Suprapubic skin (tissue), 4 donors: Measurements from ENCODE around the gene CNOT4. TPM values are rescaled to one million over a fixed set of nuclear protein-coding genes. Genes with fewer than 3 reads are reported as not detected.

ENCODE experiments used
- DNase-seq, 2 donors: peaks; one replicate each; pipeline ENCODE4 v3.0.0-alpha.2; 2019; ENCODE audit warnings: low spot score in 2 of 2
- H3K27ac ChIP-seq: fragments of 200-600 bp; sonication (generic); one replicate; pipeline ENCODE4 v1.5.1; 2019
- H3K27me3 ChIP-seq: fragments of 200-600 bp; sonication (generic); one replicate; pipeline ENCODE4 v1.5.1; 2019
- H3K36me3 ChIP-seq: fragments of 200-600 bp; sonication (generic); one replicate; pipeline ENCODE4 v1.5.1; 2019
- H3K4me1 ChIP-seq: fragments of 200-600 bp; sonication (generic); one replicate; pipeline ENCODE4 v1.5.1; 2019
- H3K4me3 ChIP-seq: fragments of 200-600 bp; sonication (generic); one replicate; pipeline ENCODE4 v1.5.1; 2019; ENCODE audit warnings: mild to moderate bottlenecking
- H3K9me3 ChIP-seq: fragments of 200-600 bp; sonication (generic); one replicate; pipeline ENCODE4 v1.5.1; 2019
- CTCF ChIP-seq, 2 donors: fragments of 200-600 bp in 1 of 2; fragments of 450-650 bp in 1 of 2; sonication (generic) in 1 of 2; IDR thresholded peaks; one replicate each; pipeline ENCODE4 v1.5.1; 2016 to 2019; ENCODE audit warnings: antibody characterized with exemption in 2 of 2, mild to moderate bottlenecking in 1 of 2, moderate library complexity in 1 of 2
- EP300 ChIP-seq: sonication (generic); formaldehyde crosslinking; IDR thresholded peaks from one replicate; pipeline ENCODE4 v1.6.1; 2017; ENCODE audit warnings: antibody characterized with exemption
- POLR2A ChIP-seq, 2 donors: fragments of 450-650 bp; IDR thresholded peaks; one replicate each; pipeline ENCODE4 v1.6.1; 2017; ENCODE audit warnings: antibody characterized with exemption in 2 of 2, mild to moderate bottlenecking in 2 of 2, moderate library complexity in 2 of 2
- POLR2AphosphoS5 ChIP-seq, 3 donors: sonication (generic); formaldehyde crosslinking; IDR thresholded peaks; one replicate each; pipeline ENCODE4 v1.6.1; 2017; ENCODE audit warnings: antibody characterized with exemption in 3 of 3
- WGBS: methylation state at CpG from one replicate; pipeline ENCODE4 v1.1.5; 2018; 5-methylcytosine and 5-hydroxymethylcytosine counted together
- total RNA-seq, 4 donors: library from RNA; depleted of rRNA; stranded (reverse); fragments of >200 nt; gene quantifications; one replicate each; pipeline ENCODE4 v1.1.0, GENCODE V29; 2016

Gene CNOT4
- total RNA-seq, 4 donors from 2014 or later: 17.2 to 32.3 (median 22.6) TPM

GRCh38 chr7:135467207-135467711, 42.6 kb downstream of the CNOT4 start:
- WGBS: 84% methylated on average over 5 of the region's 5 CpGs
- TF ChIP-seq POLR2A (IDR thresholded peaks at IDR 0.05): no peak
- no peak for TF ChIP-seq CTCF (IDR thresholded peaks at IDR 0.05)
- no peak for TF ChIP-seq POLR2AphosphoS5 (IDR thresholded peaks at IDR 0.05)
- Histone ChIP-seq H3K4me3 (no peak overlapping the region), H3K27ac (no peak overlapping the region), H3K4me1 (peaks cover 4% of the 10 kb centered on the region), H3K27me3 (no peaks in the 10 kb centered on the region), H3K9me3 (no peaks in the 10 kb centered on the region), H3K36me3 (no peaks in the 10 kb centered on the region)
- no peak for DNase-seq

GRCh38 chr7:135466442-135467206, 43.3 kb downstream of the CNOT4 start:
- peaks cover 4% of the 10 kb centered on the region for H3K4me1 ChIP-seq
- no peak for TF ChIP-seq EP300
- TF ChIP-seq CTCF (IDR thresholded peaks at IDR 0.05): no peak
- no peak for TF ChIP-seq POLR2A (IDR thresholded peaks at IDR 0.05)
- no peak for TF ChIP-seq POLR2AphosphoS5 (IDR thresholded peaks at IDR 0.05)
- H3K36me3 ChIP-seq: no peaks in the 10 kb centered on the region
- H3K27ac ChIP-seq: no peak overlapping the region
- no peak overlapping the region for H3K4me3 ChIP-seq
- H3K27me3 ChIP-seq: no peaks in the 10 kb centered on the region
- no peaks in the 10 kb centered on the region for H3K9me3 ChIP-seq
- DNase-seq: no peak
- 79% methylated on average over 3 of the region's 3 CpGs for WGBS

- Histone ChIP-seq H3K27me3 (no peaks in the 10 kb centered on the region), H3K4me3 (no peak overlapping the region), H3K36me3 (no peaks in the 10 kb centered on the region), H3K4me1 (peaks cover 4% of the 10 kb centered on the region), H3K27ac (no peak overlapping the region), H3K9me3 (no peaks in the 10 kb centered on the region)
- WGBS: 91% methylated on average over 3 of the region's 3 CpGs
- TF ChIP-seq CTCF (IDR thresholded peaks at IDR 0.05) (no peak), POLR2AphosphoS5 (IDR thresholded peaks at IDR 0.05) (no peak), POLR2A (IDR thresholded peaks at IDR 0.05) (no peak)
- no peak for DNase-seq
Observed at GRCh38 chr7:135463908-135464307, 46.0 kb downstream of the CNOT4 start.

DNA sequence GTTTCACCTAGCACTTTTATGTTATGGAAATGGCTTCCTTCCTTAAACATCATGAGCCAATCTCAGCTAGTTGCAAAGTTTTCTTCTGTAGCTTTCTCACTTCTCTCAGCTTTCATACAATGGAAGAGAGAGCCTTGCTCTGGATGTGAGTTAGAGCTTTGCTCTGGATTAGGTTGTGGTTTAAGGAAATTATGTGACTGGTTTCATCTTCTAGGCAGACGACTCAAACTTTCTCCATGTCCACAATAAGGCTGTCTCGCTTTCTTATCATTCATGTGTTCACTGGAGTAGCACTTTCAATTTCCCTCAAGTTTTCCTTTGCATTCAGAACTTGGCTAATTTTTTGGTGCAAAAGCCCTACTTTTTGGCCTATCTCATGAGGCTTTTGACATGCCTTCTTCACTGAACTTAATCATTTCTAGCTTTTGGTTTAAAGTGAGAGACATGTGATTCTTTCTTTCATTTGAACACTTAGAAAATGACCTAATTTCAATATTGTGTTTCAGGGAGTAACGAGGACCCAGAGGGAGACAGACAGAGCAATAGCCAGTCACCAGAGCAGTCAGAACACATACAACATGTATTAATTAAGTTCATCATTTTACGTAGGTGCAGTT, 49.8 kb downstream of the CNOT4 start:
- H3K27ac ChIP-seq: no peak overlapping the region
- H3K27me3 ChIP-seq: no peaks in the 10 kb centered on the region
- TF ChIP-seq CTCF (IDR thresholded peaks at IDR 0.05): no peak
- TF ChIP-seq POLR2AphosphoS5 (IDR thresholded peaks at IDR 0.05): no peak
- no peak for TF ChIP-seq POLR2A (IDR thresholded peaks at IDR 0.05)
- no peak for TF ChIP-seq EP300
- DNase-seq: no peak
- H3K9me3 ChIP-seq: no peaks in the 10 kb centered on the region
- no peaks in the 10 kb centered on the region for H3K36me3 ChIP-seq
- WGBS: 90% methylated on average over 4 of the region's 4 CpGs
- H3K4me3 ChIP-seq: no peak overlapping the region
- H3K4me1 ChIP-seq: no peaks in the 10 kb centered on the region

DNA sequence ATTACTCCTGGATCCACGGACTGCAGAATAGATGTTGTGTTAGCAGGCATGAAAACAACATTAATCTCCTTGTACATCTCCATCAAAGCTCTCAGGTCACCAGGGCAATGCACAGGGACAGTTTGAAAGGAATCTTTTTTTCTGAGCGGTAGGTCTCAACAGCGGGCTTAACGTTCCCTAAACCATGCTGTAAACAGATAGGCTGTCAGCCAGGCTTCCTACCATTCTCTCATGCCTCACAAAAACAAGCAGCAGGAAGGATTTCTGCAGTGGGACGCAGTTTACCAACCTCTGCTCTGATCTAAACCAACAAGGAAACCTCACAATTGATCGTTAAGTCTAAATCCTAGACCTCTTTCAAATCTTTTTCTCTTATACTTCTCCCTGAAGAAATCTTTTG, 50.8 kb downstream of the CNOT4 start:
- TF ChIP-seq POLR2A (IDR thresholded peaks at IDR 0.05) (no peak), POLR2AphosphoS5 (IDR thresholded peaks at IDR 0.05) (no peak), CTCF (IDR thresholded peaks at IDR 0.05) (no peak), EP300 (no peak)
- DNase-seq: no peak
- no peaks in the 10 kb centered on the region for H3K4me1 ChIP-seq
- no peak overlapping the region for H3K4me3 ChIP-seq
- H3K36me3 ChIP-seq: no peaks in the 10 kb centered on the region
- no peaks in the 10 kb centered on the region for H3K27me3 ChIP-seq
- no peak overlapping the region for H3K27ac ChIP-seq
- no peaks in the 10 kb centered on the region for H3K9me3 ChIP-seq
- 76% methylated on average over 6 of the region's 6 CpGs for WGBS
